PC-9 (cell line): ENCODE measurements around the gene SLC2A4RG. TPM values are rescaled to one million over a fixed set of nuclear protein-coding genes. Genes with fewer than 3 reads are reported as not detected.
A peak's percentile ranks its signal among the peaks of the same experiment; 100 is the strongest.

ENCODE experiments used
- BruUV-seq: library from RNA; stranded (reverse); fragments of 400-500 nt; replicated peaks from 2 replicates; lab custom pipeline; 2021; lab: Mats Ljungman, UMichigan
- CTCF ChIA-PET: fragments of 300-600 bp; sonication (Branson Sonifier 250); formaldehyde crosslinking; loops from one replicate; lab custom pipeline; 2022; ENCODE audit warnings: antibody characterized with exemption; lab: Charles Lee
- POLR2A ChIA-PET: fragments of 300-600 bp; sonication (Branson Sonifier 250); formaldehyde crosslinking; loops from one replicate; lab custom pipeline; 2022; ENCODE audit warnings: antibody characterized with exemption; ENCODE audit not compliant: unreplicated experiment; lab: Charles Lee
- DNase-seq, 2 experiments: peaks; one replicate each; pipeline versions ENCODE4 v3.0.0 to v3.0.0-alpha.2; 2015 to 2022; ENCODE audit warnings: mixed read lengths in 1 of 2
- H2AFZ ChIP-seq: fragments of 200-600 bp; sonication (generic); 2 replicates; pipeline ENCODE4 v1.8.1; 2017; ENCODE audit warnings: antibody characterized with exemption
- H3F3A ChIP-seq: fragments of 200-600 bp; sonication (generic); 2 replicates; pipeline ENCODE4 v1.8.1; 2017; ENCODE audit warnings: antibody characterized with exemption, mild to moderate bottlenecking, low read depth; ENCODE audit not compliant: insufficient read depth
- H3K27ac ChIP-seq: fragments of 200-600 bp; sonication (generic); 2 replicates; pipeline ENCODE4 v1.6.1; 2016; ENCODE audit warnings: mixed run types
- H3K27me3 ChIP-seq: fragments of 200-600 bp; sonication (generic); 2 replicates; pipeline ENCODE4 v1.6.1; 2016; ENCODE audit warnings: low read depth, mixed run types; ENCODE audit not compliant: insufficient read depth
- H3K36me3 ChIP-seq: fragments of 200-600 bp; sonication (generic); 2 replicates; pipeline ENCODE4 v1.6.1; 2016; ENCODE audit warnings: low read depth, mixed run types
- H3K4me1 ChIP-seq: fragments of 200-600 bp; sonication (generic); replicated peaks from 2 replicates; pipeline ENCODE4 v1.6.1; 2016; ENCODE audit warnings: mixed run types; ENCODE audit not compliant: insufficient read depth
- H3K4me2 ChIP-seq: fragments of 200-600 bp; sonication (generic); 2 replicates; pipeline ENCODE4 v1.6.1; 2017; ENCODE audit warnings: mixed run types
- H3K4me3 ChIP-seq: fragments of 200-600 bp; sonication (generic); 2 replicates; pipeline ENCODE4 v1.6.1; 2016; ENCODE audit warnings: mixed run types
- H3K79me2 ChIP-seq: fragments of 200-600 bp; sonication (generic); 2 replicates; pipeline ENCODE4 v1.6.1; 2017; ENCODE audit warnings: low read depth, mixed run types
- H3K9me2 ChIP-seq: fragments of 200-600 bp; sonication (generic); 2 replicates; pipeline ENCODE4 v1.8.1; 2017; ENCODE audit warnings: mild to moderate bottlenecking; ENCODE audit not compliant: insufficient read depth
- H3K9me3 ChIP-seq: fragments of 200-600 bp; sonication (generic); 2 replicates; pipeline ENCODE4 v1.8.1; 2016; ENCODE audit warnings: low read depth; ENCODE audit not compliant: insufficient read depth
- H4K20me1 ChIP-seq: fragments of 200-600 bp; sonication (generic); 2 replicates; pipeline ENCODE4 v1.8.1; 2017; ENCODE audit not compliant: insufficient read depth
- EZH2 ChIP-seq: fragments of 200-600 bp; sonication (generic); IDR thresholded peaks from 2 replicates; pipeline ENCODE4 v1.8.0; 2017; ENCODE audit warnings: antibody characterized with exemption, low read depth
- intact Hi-C: fragments of 100-400 bp; cut with micrococcal nuclease; formaldehyde crosslinking; loops from one replicate; pipeline ENCODE4 v1.10.0; 2022; ENCODE audit not compliant: unreplicated experiment
- total RNA-seq: library from RNA; stranded (reverse); gene quantifications from 2 replicates; pipeline ENCODE4 v1.2.3, GENCODE V29; 2021
- TF ChIP-seq, protein P1 (sequence below): fragments of 200-600 bp; sonication (generic); conservative IDR thresholded peaks from 2 replicates; pipeline ENCODE4 v1.6.1; 2017; ENCODE audit warnings: mixed run types, antibody characterized with exemption, mild to moderate bottlenecking, moderate library complexity

Gene SLC2A4RG
- total RNA-seq, 1 experiment from 2014 or later: 167 TPM

DNA sequence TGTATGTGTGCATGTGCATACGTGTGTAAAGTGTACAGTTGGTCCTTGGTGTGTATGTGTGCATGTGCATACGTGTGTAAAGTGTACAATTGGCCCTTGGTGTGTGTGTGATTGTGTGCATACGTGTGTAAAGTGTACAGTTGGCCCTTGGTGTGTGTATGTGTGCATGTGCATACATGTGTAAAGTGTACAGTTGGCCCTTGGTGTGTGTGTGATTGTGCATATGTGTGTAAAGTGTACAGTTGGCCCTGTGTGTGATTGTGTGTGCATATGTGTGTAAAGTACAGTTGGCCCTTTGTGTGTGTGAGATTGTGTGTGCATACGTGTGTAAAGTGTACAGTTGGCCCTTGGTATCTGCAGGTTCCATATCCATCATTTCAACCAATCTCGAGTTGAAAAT, 8.2 kb upstream of the SLC2A4RG start:
- H2AFZ ChIP-seq: no peak overlapping the region
- no peaks in the 10 kb centered on the region for H3K27me3 ChIP-seq
- peak in 1 of 2 experiments; percentile 29 for DNase-seq
- H3K9me3 ChIP-seq: no peaks in the 10 kb centered on the region
- peaks cover 9% of the 10 kb centered on the region for H3K79me2 ChIP-seq
- no peak overlapping the region for H3K4me2 ChIP-seq
- H3K36me3 ChIP-seq: peaks cover 10% of the 10 kb centered on the region; the same call in 1 of the 2 replicates
- no peak overlapping the region for H3K27ac ChIP-seq
- CTCF ChIA-PET: no interaction called here
- no peak overlapping the region for H3K4me3 ChIP-seq
- no peaks in the 10 kb centered on the region for H3K9me2 ChIP-seq
- POLR2A ChIA-PET: no interaction called here
- TF ChIP-seq, protein P1, sequence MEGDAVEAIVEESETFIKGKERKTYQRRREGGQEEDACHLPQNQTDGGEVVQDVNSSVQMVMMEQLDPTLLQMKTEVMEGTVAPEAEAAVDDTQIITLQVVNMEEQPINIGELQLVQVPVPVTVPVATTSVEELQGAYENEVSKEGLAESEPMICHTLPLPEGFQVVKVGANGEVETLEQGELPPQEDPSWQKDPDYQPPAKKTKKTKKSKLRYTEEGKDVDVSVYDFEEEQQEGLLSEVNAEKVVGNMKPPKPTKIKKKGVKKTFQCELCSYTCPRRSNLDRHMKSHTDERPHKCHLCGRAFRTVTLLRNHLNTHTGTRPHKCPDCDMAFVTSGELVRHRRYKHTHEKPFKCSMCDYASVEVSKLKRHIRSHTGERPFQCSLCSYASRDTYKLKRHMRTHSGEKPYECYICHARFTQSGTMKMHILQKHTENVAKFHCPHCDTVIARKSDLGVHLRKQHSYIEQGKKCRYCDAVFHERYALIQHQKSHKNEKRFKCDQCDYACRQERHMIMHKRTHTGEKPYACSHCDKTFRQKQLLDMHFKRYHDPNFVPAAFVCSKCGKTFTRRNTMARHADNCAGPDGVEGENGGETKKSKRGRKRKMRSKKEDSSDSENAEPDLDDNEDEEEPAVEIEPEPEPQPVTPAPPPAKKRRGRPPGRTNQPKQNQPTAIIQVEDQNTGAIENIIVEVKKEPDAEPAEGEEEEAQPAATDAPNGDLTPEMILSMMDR: no peak
- TF ChIP-seq EZH2: no peak
- peaks cover 36% of the 10 kb centered on the region; the same call in 1 of the 2 replicates for H3F3A ChIP-seq
- intact Hi-C loops: no loop called here
- no TSS peak for BruUV-seq
- no peaks in the 10 kb centered on the region for H3K4me1 ChIP-seq
- peaks cover 16% of the 10 kb centered on the region for H4K20me1 ChIP-seq

DNA sequence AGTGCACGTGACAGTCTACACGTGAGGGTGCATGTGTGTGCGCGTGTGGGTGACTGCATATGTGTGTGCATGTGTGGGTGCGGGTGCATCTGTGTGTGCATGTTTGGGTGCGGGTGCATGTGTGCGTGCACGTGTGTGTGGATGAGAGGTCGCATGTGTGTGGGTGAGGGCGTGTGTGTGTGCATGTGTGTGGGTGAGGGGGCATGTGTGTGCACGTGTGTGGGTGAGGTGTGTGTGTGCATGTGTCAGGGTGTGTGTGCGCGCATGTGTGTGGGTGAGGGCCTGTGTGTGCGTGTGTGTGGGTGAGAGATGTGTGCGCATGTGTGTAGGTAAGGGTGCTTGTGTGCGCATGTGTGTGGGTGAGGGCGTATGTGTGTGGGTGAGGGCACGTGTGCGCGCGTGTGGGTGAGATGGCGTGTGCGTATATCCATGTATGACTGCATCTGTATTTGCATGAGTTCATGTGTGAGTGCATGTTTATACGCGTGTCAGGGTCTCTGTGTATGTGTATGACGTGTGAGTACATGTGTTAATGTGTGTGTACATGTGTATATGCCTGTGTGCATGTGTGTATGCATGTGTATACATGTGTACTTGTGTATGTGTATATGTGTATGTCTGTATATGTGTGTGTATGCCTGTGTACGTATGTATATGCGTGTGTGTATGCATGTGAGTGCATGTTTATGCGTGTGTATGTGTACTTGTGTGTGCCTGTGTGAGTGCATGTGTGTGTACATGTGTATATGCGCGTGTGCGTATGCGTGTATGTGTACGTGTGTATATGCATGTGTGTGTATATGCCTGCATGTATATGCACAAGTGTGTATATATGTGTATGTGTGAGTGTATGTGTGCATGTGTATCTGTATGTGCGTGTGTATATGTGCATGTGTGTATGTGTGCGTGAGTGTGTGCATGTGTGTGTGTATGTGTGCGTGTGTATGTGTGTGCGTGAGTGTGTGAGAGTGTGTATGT, 7.2 kb upstream of the SLC2A4RG start:
- Histone ChIP-seq H3K4me2 (no peak overlapping the region), H3K36me3 (peaks cover 10% of the 10 kb centered on the region; the same call in 1 of the 2 replicates), H2AFZ (no peak overlapping the region), H3K27ac (no peak overlapping the region), H3F3A (peaks cover 33% of the 10 kb centered on the region; the same call in 1 of the 2 replicates), H3K9me3 (no peaks in the 10 kb centered on the region), H4K20me1 (peaks cover 16% of the 10 kb centered on the region), H3K79me2 (peaks cover 4% of the 10 kb centered on the region; the same call in 1 of the 2 replicates), H3K4me1 (no peaks in the 10 kb centered on the region), H3K9me2 (no peaks in the 10 kb centered on the region), H3K4me3 (no peak overlapping the region), H3K27me3 (no peaks in the 10 kb centered on the region)
- TF ChIP-seq, protein P1: no peak
- TF ChIP-seq EZH2: no peak
- intact Hi-C loops: no loop called here
- ChIA-PET CTCF (no interaction called here), POLR2A (no interaction called here)
- no TSS peak for BruUV-seq
- peak in 1 of 2 experiments; percentile 28 for DNase-seq

DNA sequence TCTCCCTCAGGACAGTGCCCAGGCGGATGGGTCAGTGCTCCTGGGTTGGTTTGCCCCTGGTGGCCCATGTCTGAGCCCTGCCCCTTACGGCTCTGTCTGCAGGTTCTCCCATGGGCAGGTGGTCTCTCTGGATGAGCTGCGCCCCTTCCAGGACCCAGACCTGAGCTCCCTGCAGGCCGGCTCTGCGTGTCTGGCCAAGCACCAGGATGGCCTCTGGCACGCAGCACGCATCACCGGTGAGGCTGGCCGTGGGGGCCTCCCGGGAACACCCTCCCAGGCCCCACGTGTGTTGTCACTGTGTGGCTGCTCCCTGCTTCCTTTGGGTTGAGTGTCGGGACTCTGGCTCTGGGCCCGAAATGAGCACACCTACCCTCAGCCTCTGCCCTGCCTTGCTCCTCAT, 6.5 kb upstream of the SLC2A4RG start:
- peaks cover 33% of the 10 kb centered on the region; the same call in 1 of the 2 replicates for H3F3A ChIP-seq
- intact Hi-C loops: no loop called here
- no peaks in the 10 kb centered on the region for H3K9me2 ChIP-seq
- H3K4me3 ChIP-seq: no peak overlapping the region
- H3K27ac ChIP-seq: no peak overlapping the region
- H3K27me3 ChIP-seq: no peaks in the 10 kb centered on the region
- TF ChIP-seq EZH2: no peak
- TF ChIP-seq, protein P1: no peak
- peaks cover 16% of the 10 kb centered on the region for H4K20me1 ChIP-seq
- POLR2A ChIA-PET: interaction anchor here (0.6 kb wide), 1 partner anchor 210 kb away, joined by 8 read pairs; no protein-coding TSS in a partner anchor
- no peak overlapping the region for H2AFZ ChIP-seq
- H3K9me3 ChIP-seq: no peaks in the 10 kb centered on the region
- BruUV-seq: no TSS peak
- H3K4me2 ChIP-seq: no peak overlapping the region
- DNase-seq: no peak
- H3K4me1 ChIP-seq: no peaks in the 10 kb centered on the region
- H3K79me2 ChIP-seq: peaks cover 4% of the 10 kb centered on the region; the same call in 1 of the 2 replicates
- H3K36me3 ChIP-seq: peaks cover 10% of the 10 kb centered on the region; the same call in 1 of the 2 replicates
- CTCF ChIA-PET: no interaction called here
